ENCODE data around the gene TCEAL3. TPM values are rescaled to one million over a fixed set of nuclear protein-coding genes. Genes with fewer than 3 reads are reported as not detected.
"Not testable (repeated sequence)": the region's sequence is repeated elsewhere in the genome, so short reads cannot be mapped to it uniquely, and the experiment has no call there.

TCEAL3 gene
- total RNA-seq, 1 donor from 2014 or later = 9.5 TPM

GRCh38 chrX:103586314-103586646, 21.5 kb upstream of the TCEAL3 start:
- Mint-ChIP-seq H3K4me3 (peak overlapping the region; percentile 95), H3K36me3 (no peaks in the 10 kb centered on the region), H3K27me3 (no peaks in the 10 kb centered on the region), H3K27ac (peak overlapping the region; percentile 86), H3K4me1 (ENCODE audit: unreplicated experiment) (no peaks in the 10 kb centered on the region), H3K9me3 (no peaks in the 10 kb centered on the region)
- no peak for DNase-seq (ENCODE audit: extremely low spot score, unreplicated experiment)
- TF ChIP-seq CTCF (conservative IDR thresholded peaks at IDR 0.05) = no peak

GRCh38 chrX:103586659-103587058, 21.1 kb upstream of the TCEAL3 start:
- DNase-seq (ENCODE audit: extremely low spot score, unreplicated experiment) = no peak
- H3K4me3 Mint-ChIP-seq = peak overlapping the region; percentile 95
- H3K27ac Mint-ChIP-seq = peak overlapping the region; percentile 86
- TF ChIP-seq CTCF (conservative IDR thresholded peaks at IDR 0.05) = no peak
- no peaks in the 10 kb centered on the region for H3K9me3 Mint-ChIP-seq
- no peaks in the 10 kb centered on the region for H3K27me3 Mint-ChIP-seq
- no peaks in the 10 kb centered on the region for H3K4me1 Mint-ChIP-seq (ENCODE audit: unreplicated experiment)
- no peaks in the 10 kb centered on the region for H3K36me3 Mint-ChIP-seq

- H3K27ac Mint-ChIP-seq; H3K4me1 Mint-ChIP-seq (ENCODE audit: unreplicated experiment); H3K4me3 Mint-ChIP-seq; H3K27me3 Mint-ChIP-seq; DNase-seq (ENCODE audit: extremely low spot score, unreplicated experiment); H3K9me3 Mint-ChIP-seq: not testable (repeated sequence)
- H3K36me3 Mint-ChIP-seq = peaks cover 15% of the 10 kb centered on the region
Measured at GRCh38 chrX:103592295-103592694, 15.5 kb upstream of the TCEAL3 start.

- not testable (repeated sequence) for DNase-seq (ENCODE audit: extremely low spot score, unreplicated experiment); H3K9me3 Mint-ChIP-seq; H3K4me3 Mint-ChIP-seq; H3K4me1 Mint-ChIP-seq (ENCODE audit: unreplicated experiment); H3K27me3 Mint-ChIP-seq; H3K27ac Mint-ChIP-seq
- peaks cover 15% of the 10 kb centered on the region for H3K36me3 Mint-ChIP-seq
Measured at GRCh38 chrX:103595202-103595601, 12.6 kb upstream of the TCEAL3 start.

- no peak for DNase-seq (ENCODE audit: extremely low spot score, unreplicated experiment)
- Mint-ChIP-seq H3K27ac (peak overlapping the region; percentile 69), H3K36me3 (no peaks in the 10 kb centered on the region), H3K4me1 (ENCODE audit: unreplicated experiment) (no peaks in the 10 kb centered on the region), H3K27me3 (no peaks in the 10 kb centered on the region), H3K4me3 (peak overlapping the region; percentile 84), H3K9me3 (no peaks in the 10 kb centered on the region)
- TF ChIP-seq CTCF (conservative IDR thresholded peaks at IDR 0.05) = no peak
Measured at GRCh38 chrX:103608306-103608963, 672 bp downstream of the TCEAL3 start.

GRCh38 chrX:103610282-103610681, 2.5 kb downstream of the TCEAL3 start:
- Mint-ChIP-seq H3K27ac (no peak overlapping the region), H3K4me3 (no peak overlapping the region), H3K4me1 (ENCODE audit: unreplicated experiment) (no peaks in the 10 kb centered on the region), H3K9me3 (no peaks in the 10 kb centered on the region), H3K36me3 (no peaks in the 10 kb centered on the region), H3K27me3 (no peaks in the 10 kb centered on the region)
- no peak for DNase-seq (ENCODE audit: extremely low spot score, unreplicated experiment)
- no peak for TF ChIP-seq CTCF (conservative IDR thresholded peaks at IDR 0.05)
